Femur (tissue), 1 donor: ENCODE measurements around the gene GM2A.
"Not testable (repeated sequence)": the region's sequence is repeated elsewhere in the genome, so short reads cannot be mapped to it uniquely, and the experiment has no call there.

Experiments used
- DNase-seq: peaks from one replicate; pipeline ENCODE4 v3.0.0-alpha.2; 2017

GM2A gene

GRCh38 chr5:151295791-151296477 lies 42.9 kb downstream of the GM2A start:
- peak; percentile 27 for DNase-seq

GRCh38 chr5:151296478-151296830 lies 43.5 kb downstream of the GM2A start:
- DNase-seq, result no peak

- no peak for DNase-seq
Measured at GRCh38 chr5:151296974-151297373, 44.0 kb downstream of the GM2A start.

- no peak for DNase-seq
Measured at GRCh38 chr5:151298063-151298855, 45.3 kb downstream of the GM2A start.

- DNase-seq, result no peak
Measured at GRCh38 chr5:151303666-151304065, 50.7 kb downstream of the GM2A start, which contains the start of gene SLC36A3. TSS of gene SLC36A3 (minus strand) at chr5:151303766. CDS start at chr5:151303354, 412 bp downstream.

- not testable (repeated sequence) for DNase-seq
Measured at GRCh38 chr5:151309266-151309665, 56.3 kb downstream of the GM2A start.

GRCh38 chr5:151309821-151310220 lies 56.8 kb downstream of the GM2A start:
- DNase-seq, result not testable (repeated sequence)

GRCh38 chr5:151310932-151311331 lies 57.9 kb downstream of the GM2A start:
- DNase-seq, result no peak

GRCh38 chr5:151312756-151313324 lies 59.9 kb downstream of the GM2A start:
- DNase-seq, result no peak

GRCh38 chr5:151313357-151313756 lies 60.4 kb downstream of the GM2A start:
- DNase-seq, result no peak

- peak; percentile 73 for DNase-seq
Measured at GRCh38 chr5:151315998-151316597, 63.1 kb downstream of the GM2A start.

- DNase-seq, result no peak
Measured at GRCh38 chr5:151317871-151318270, 64.9 kb downstream of the GM2A start.

GRCh38 chr5:151318850-151319732 lies 66.1 kb downstream of the GM2A start:
- DNase-seq, result peak; percentile 77
